CD14-positive monocyte (primary cell): ENCODE data around the gene GIPC3. TPM values are rescaled to one million over a fixed set of nuclear protein-coding genes. Genes with fewer than 3 reads are reported as not detected.
A peak's percentile ranks its signal among the peaks of the same experiment; 100 is the strongest.

ENCODE experiments used
- DNase-seq, 3 donors: peaks; one replicate each; pipeline ENCODE4 v3.0.0-alpha.2; 2011 to 2022
- H2AFZ ChIP-seq: 2 replicates; pipeline ENCODE4 v1.6.0; 2012; ENCODE audit warnings: mild to moderate bottlenecking, low read depth, low read length, inconsistent platforms; ENCODE audit not compliant: insufficient read depth, poor library complexity, severe bottlenecking
- H3K27ac ChIP-seq, 2 donors: 1 replicate in 1 of 2; 2 replicates in 1 of 2; pipeline ENCODE4 v1.5.1; 2012 to 2013; ENCODE audit warnings: low read length in 2 of 2, control low read depth in 1 of 2, inconsistent platforms in 1 of 2, low read depth in 1 of 2, mild to moderate bottlenecking in 1 of 2
- H3K27me3 ChIP-seq, 2 donors: one replicate each; pipeline versions ENCODE4 v1.6.0 to v1.6.1; 2011 to 2013; ENCODE audit warnings: low read length in 2 of 2; ENCODE audit not compliant: control insufficient read depth in 2 of 2, insufficient read depth in 2 of 2
- H3K36me3 ChIP-seq, 2 donors: replicated peaks in 1 of 2; 1 replicate in 1 of 2; 2 replicates in 1 of 2; pipeline versions ENCODE4 v1.5.1 to v1.6.1; 2012 to 2013; ENCODE audit warnings: low read length in 2 of 2, control low read depth in 1 of 2, inconsistent platforms in 1 of 2, mild to moderate bottlenecking in 1 of 2; ENCODE audit not compliant: insufficient read depth in 2 of 2, control insufficient read depth in 1 of 2
- H3K4me1 ChIP-seq, 2 donors: 1 replicate in 1 of 2; 2 replicates in 1 of 2; pipeline versions ENCODE4 v1.5.1 to v1.6.1; 2012 to 2013; ENCODE audit warnings: low read length in 2 of 2, control low read depth in 1 of 2, inconsistent platforms in 1 of 2, mild to moderate bottlenecking in 1 of 2, moderate library complexity in 1 of 2; ENCODE audit not compliant: insufficient read depth in 2 of 2, control insufficient read depth in 1 of 2
- H3K4me2 ChIP-seq: replicated peaks from 2 replicates; pipeline ENCODE3; 2012; ENCODE audit warnings: low read length, moderate library complexity, mild to moderate bottlenecking; ENCODE audit not compliant: poor library complexity, severe bottlenecking; ENCODE audit errors: extremely low read depth
- H3K4me3 ChIP-seq, 3 experiments: fragments of 200-600 bp in 1 of 3; sonication (generic) in 1 of 3; replicated peaks in 1 of 3; 1 replicate in 2 of 3; 2 replicates in 1 of 3; pipeline ENCODE4 v1.5.1; 2011 to 2013; ENCODE audit warnings: low read length in 3 of 3, mild to moderate bottlenecking in 3 of 3, control low read depth in 2 of 3, low read depth in 2 of 3, inconsistent platforms in 1 of 3, moderate library complexity in 1 of 3
- H3K79me2 ChIP-seq: 2 replicates; pipeline ENCODE4 v1.6.0; 2012; ENCODE audit warnings: mild to moderate bottlenecking, control low read depth, inconsistent platforms, low read length, moderate library complexity; ENCODE audit not compliant: insufficient read depth
- H3K9ac ChIP-seq: 2 replicates; pipeline ENCODE4 v1.6.0; 2017; ENCODE audit warnings: low read length, mild to moderate bottlenecking; ENCODE audit not compliant: insufficient read depth, poor library complexity, severe bottlenecking
- H3K9me3 ChIP-seq, 2 donors: replicated peaks in 1 of 2; 1 replicate in 1 of 2; 2 replicates in 1 of 2; pipeline versions ENCODE4 v1.5.1 to v1.6.1; 2012 to 2013; ENCODE audit warnings: low read length in 2 of 2, control low read depth in 1 of 2; ENCODE audit not compliant: control insufficient read depth in 1 of 2, insufficient read depth in 1 of 2
- H4K20me1 ChIP-seq: 2 replicates; pipeline ENCODE4 v1.6.0; 2012; ENCODE audit warnings: mild to moderate bottlenecking, low read length, control low read depth, moderate library complexity; ENCODE audit not compliant: insufficient read depth
- H3K27ac Mint-ChIP-seq, 7 donors: one replicate each; pipeline ENCODE4 v1.8.0; 2020; ENCODE audit warnings: mild to moderate bottlenecking in 7 of 7, mixed read lengths in 7 of 7, moderate library complexity in 6 of 7, inconsistent platforms in 2 of 7
- H3K27me3 Mint-ChIP-seq, 3 donors: one replicate each; pipeline ENCODE4 v1.8.0; 2021 to 2022; ENCODE audit warnings: low read depth in 3 of 3, mild to moderate bottlenecking in 3 of 3, mixed read lengths in 3 of 3, moderate library complexity in 3 of 3, inconsistent platforms in 1 of 3
- H3K36me3 Mint-ChIP-seq, 2 donors: one replicate each; pipeline ENCODE4 v1.8.0; 2020; ENCODE audit warnings: mixed read lengths in 2 of 2, inconsistent platforms in 1 of 2, mild to moderate bottlenecking in 1 of 2
- H3K4me1 Mint-ChIP-seq: one replicate; pipeline ENCODE4 v1.8.0; 2020; ENCODE audit warnings: mild to moderate bottlenecking, mixed read lengths
- H3K4me3 Mint-ChIP-seq, 2 donors: one replicate each; pipeline ENCODE4 v1.8.0; 2020; ENCODE audit warnings: mild to moderate bottlenecking in 2 of 2, mixed read lengths in 2 of 2, moderate library complexity in 1 of 2
- H3K9me3 Mint-ChIP-seq, 7 donors: one replicate each; pipeline ENCODE4 v1.8.0; 2020 to 2022; ENCODE audit warnings: mixed read lengths in 7 of 7, mild to moderate bottlenecking in 6 of 7, moderate library complexity in 6 of 7, inconsistent platforms in 2 of 7
- WGBS: methylation state at CpG from one replicate; pipeline ENCODE4 v1.1.5; 2013; ENCODE audit warnings: missing lambda C conversion rate; ENCODE audit not compliant: insufficient coverage; 5-methylcytosine and 5-hydroxymethylcytosine counted together
- intact Hi-C, 2 donors: fragments of 100-400 bp; cut with micrococcal nuclease; formaldehyde crosslinking; loops; one replicate each; pipeline versions ENCODE4 v1.15.0 to v1.15.1; 2023
- polyA plus RNA-seq, 3 donors: library from polyadenylated mRNA; depleted of rRNA in 1 of 3; unstranded in 2 of 3; stranded (reverse) in 1 of 3; fragments of 300-500 nt in 2 of 3; fragments of >200 nt in 1 of 3; fragmentation: Illumina TruSeq in 2 of 3; gene quantifications; 1 replicate in 2 of 3; 2 replicates in 1 of 3; pipeline ENCODE4 v1.2.3, GENCODE V29; 2012 to 2021
- TF ChIP-seq, protein P1 (sequence below): fragments of 200-600 bp; IDR thresholded peaks from one replicate; pipeline ENCODE4 v1.8.0; 2022; ENCODE audit warnings: antibody characterized with exemption, mild to moderate bottlenecking

GIPC3 gene
- polyA plus RNA-seq, 3 donors, result 0.03 TPM; not detected in 2

DNA sequence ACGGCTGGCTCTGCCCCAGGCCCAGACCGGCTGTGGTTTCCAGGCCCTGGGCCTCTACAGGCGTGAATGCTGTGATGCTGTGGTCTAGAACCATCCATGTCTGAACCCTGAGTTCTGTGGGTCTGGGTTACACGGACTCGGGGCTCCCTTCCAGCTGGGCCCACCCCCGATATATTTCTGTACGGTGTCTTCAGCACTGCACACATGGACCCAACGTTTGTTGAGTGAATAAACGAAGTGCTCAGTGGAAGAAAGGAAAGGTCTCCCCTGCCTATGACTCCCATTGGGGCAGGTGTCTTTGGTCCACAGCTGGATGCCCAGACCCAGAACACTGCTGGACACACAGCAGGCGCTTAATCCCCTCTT lies 39.6 kb upstream of the GIPC3 start:
- H3K4me1 ChIP-seq, result peaks cover 30 to 39% of the 10 kb centered on the region in 2 donors
- no peak overlapping the region for H3K27ac ChIP-seq
- TF ChIP-seq, protein P1, sequence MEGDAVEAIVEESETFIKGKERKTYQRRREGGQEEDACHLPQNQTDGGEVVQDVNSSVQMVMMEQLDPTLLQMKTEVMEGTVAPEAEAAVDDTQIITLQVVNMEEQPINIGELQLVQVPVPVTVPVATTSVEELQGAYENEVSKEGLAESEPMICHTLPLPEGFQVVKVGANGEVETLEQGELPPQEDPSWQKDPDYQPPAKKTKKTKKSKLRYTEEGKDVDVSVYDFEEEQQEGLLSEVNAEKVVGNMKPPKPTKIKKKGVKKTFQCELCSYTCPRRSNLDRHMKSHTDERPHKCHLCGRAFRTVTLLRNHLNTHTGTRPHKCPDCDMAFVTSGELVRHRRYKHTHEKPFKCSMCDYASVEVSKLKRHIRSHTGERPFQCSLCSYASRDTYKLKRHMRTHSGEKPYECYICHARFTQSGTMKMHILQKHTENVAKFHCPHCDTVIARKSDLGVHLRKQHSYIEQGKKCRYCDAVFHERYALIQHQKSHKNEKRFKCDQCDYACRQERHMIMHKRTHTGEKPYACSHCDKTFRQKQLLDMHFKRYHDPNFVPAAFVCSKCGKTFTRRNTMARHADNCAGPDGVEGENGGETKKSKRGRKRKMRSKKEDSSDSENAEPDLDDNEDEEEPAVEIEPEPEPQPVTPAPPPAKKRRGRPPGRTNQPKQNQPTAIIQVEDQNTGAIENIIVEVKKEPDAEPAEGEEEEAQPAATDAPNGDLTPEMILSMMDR, result no peak
- peaks cover 15% of the 10 kb centered on the region for H3K79me2 ChIP-seq
- peaks cover 58% of the 10 kb centered on the region for H4K20me1 ChIP-seq
- no peaks in the 10 kb centered on the region for H3K27me3 ChIP-seq
- H3K9me3 ChIP-seq, result no peaks in the 10 kb centered on the region
- peaks cover 31 to 49% of the 10 kb centered on the region in 2 donors for H3K36me3 Mint-ChIP-seq
- no peak overlapping the region for H3K4me2 ChIP-seq
- H3K36me3 ChIP-seq, result peaks cover 48 to 57% of the 10 kb centered on the region in 2 donors
- WGBS, result 93% methylated on average over 10 of the region's 10 CpGs
- intact Hi-C loops, result loop anchor here (2.0 to 5.0 kb wide), 4 partner anchors 13 to 82 kb away; partner anchors contain the start of gene CACTIN (in 1 of the 2)
- no peak overlapping the region for H3K4me3 ChIP-seq
- H3K27me3 Mint-ChIP-seq, result peaks cover 0 to 1% (median 0%) of the 10 kb centered on the region in 3 donors
- peaks cover 31% of the 10 kb centered on the region for H3K4me1 Mint-ChIP-seq
- H2AFZ ChIP-seq, result no peak overlapping the region
- peak overlapping the region in 6 of 7 donors; percentile 32 to 88 (median 68) for H3K27ac Mint-ChIP-seq
- no peak overlapping the region for H3K9ac ChIP-seq
- H3K4me3 Mint-ChIP-seq, result peak overlapping the region in 1 of 2 donors; percentile 37
- no peak for DNase-seq
- peaks cover 0 to 2% (median 0%) of the 10 kb centered on the region in 7 donors for H3K9me3 Mint-ChIP-seq

DNA sequence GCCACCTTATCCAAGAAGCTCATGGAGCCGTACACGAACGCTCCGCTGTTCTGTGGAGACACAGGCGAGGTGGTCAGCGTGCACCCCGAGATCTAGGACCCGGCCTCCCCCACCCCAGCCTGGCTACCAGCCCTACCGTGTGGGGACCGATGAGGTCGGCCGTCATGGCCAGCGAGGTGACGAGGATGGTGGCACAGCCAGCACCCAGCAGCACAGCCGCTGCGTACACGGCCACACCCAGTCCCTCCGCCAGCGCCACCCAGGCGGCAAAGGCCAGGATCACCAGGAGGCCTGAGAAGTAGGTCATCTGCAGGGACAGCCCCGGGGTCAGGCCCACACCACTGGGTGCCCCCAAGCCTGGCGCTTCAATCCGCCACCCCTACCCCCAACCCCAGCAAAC lies 39.2 kb upstream of the GIPC3 start:
- H3K9me3 Mint-ChIP-seq, result peaks cover 0 to 2% (median 0%) of the 10 kb centered on the region in 7 donors
- WGBS, result 97% methylated on average over 11 of the region's 23 CpGs
- H3K27me3 ChIP-seq, result no peaks in the 10 kb centered on the region
- H3K9me3 ChIP-seq, result no peaks in the 10 kb centered on the region
- H3K36me3 ChIP-seq, result peaks cover 48 to 62% of the 10 kb centered on the region in 2 donors
- H4K20me1 ChIP-seq, result peaks cover 58% of the 10 kb centered on the region
- no peak overlapping the region for H3K4me3 ChIP-seq
- H3K4me3 Mint-ChIP-seq, result no peak overlapping the region
- H3K9ac ChIP-seq, result no peak overlapping the region
- H3K36me3 Mint-ChIP-seq, result peaks cover 35 to 54% of the 10 kb centered on the region in 2 donors
- peaks cover 20% of the 10 kb centered on the region for H3K79me2 ChIP-seq
- H3K4me1 ChIP-seq, result peaks cover 30 to 39% of the 10 kb centered on the region in 2 donors
- H3K27ac Mint-ChIP-seq, result peak overlapping the region in 3 of 7 donors; percentile 32 to 88 (median 52)
- H3K27me3 Mint-ChIP-seq, result peaks cover 0 to 1% (median 0%) of the 10 kb centered on the region in 3 donors
- no peak overlapping the region for H2AFZ ChIP-seq
- no peak overlapping the region for H3K27ac ChIP-seq
- TF ChIP-seq, protein P1, result no peak
- intact Hi-C loops, result loop anchor here (5.0 kb wide), 3 partner anchors 36 to 81 kb away; partner anchors contain the start of gene CACTIN (in 1 of the 2)
- H3K4me2 ChIP-seq, result no peak overlapping the region
- no peak for DNase-seq
- H3K4me1 Mint-ChIP-seq, result peaks cover 34% of the 10 kb centered on the region
